SK-N-SH (cell line): Measurements from ENCODE around the gene CTNS.

ENCODE experiments used
- CTCF ChIP-seq: fragments of 200-600 bp; sonication (generic); IDR thresholded peaks from 2 replicates; pipeline ENCODE4 v1.6.1; 2017; ENCODE audit warnings: antibody characterized with exemption, mild to moderate bottlenecking, moderate library complexity
- ELF1 ChIP-seq: IDR thresholded peaks from 2 replicates; pipeline ENCODE4 v1.4.0; 2012
- POLR2AphosphoS5 ChIP-seq: IDR thresholded peaks from 2 replicates; pipeline ENCODE4 v1.6.1; 2012; ENCODE audit warnings: low read depth, low read length

- TF ChIP-seq ELF1, result no peak
- no peak for TF ChIP-seq POLR2AphosphoS5
- no peak for TF ChIP-seq CTCF
These were observed 58.7 kb downstream of the CTNS start for GRCh38 chr17:3695129-3695722.
